ENCODE results near the gene PTH1R.

- TF ChIP-seq CTCF (IDR thresholded peaks at IDR 0.05), result no peak
- TF ChIP-seq POLR2AphosphoS5 (IDR thresholded peaks at IDR 0.05; ENCODE audit: low read depth, low read length), result no peak
- TF ChIP-seq, protein P1, sequence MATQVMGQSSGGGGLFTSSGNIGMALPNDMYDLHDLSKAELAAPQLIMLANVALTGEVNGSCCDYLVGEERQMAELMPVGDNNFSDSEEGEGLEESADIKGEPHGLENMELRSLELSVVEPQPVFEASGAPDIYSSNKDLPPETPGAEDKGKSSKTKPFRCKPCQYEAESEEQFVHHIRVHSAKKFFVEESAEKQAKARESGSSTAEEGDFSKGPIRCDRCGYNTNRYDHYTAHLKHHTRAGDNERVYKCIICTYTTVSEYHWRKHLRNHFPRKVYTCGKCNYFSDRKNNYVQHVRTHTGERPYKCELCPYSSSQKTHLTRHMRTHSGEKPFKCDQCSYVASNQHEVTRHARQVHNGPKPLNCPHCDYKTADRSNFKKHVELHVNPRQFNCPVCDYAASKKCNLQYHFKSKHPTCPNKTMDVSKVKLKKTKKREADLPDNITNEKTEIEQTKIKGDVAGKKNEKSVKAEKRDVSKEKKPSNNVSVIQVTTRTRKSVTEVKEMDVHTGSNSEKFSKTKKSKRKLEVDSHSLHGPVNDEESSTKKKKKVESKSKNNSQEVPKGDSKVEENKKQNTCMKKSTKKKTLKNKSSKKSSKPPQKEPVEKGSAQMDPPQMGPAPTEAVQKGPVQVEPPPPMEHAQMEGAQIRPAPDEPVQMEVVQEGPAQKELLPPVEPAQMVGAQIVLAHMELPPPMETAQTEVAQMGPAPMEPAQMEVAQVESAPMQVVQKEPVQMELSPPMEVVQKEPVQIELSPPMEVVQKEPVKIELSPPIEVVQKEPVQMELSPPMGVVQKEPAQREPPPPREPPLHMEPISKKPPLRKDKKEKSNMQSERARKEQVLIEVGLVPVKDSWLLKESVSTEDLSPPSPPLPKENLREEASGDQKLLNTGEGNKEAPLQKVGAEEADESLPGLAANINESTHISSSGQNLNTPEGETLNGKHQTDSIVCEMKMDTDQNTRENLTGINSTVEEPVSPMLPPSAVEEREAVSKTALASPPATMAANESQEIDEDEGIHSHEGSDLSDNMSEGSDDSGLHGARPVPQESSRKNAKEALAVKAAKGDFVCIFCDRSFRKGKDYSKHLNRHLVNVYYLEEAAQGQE (IDR thresholded peaks at IDR 0.05; ENCODE audit: insufficient read depth in 1 of 2, low read depth in 2 of 2, low read length in 1 of 2), result no peak
- TF ChIP-seq SIN3A (IDR thresholded peaks at IDR 0.05; ENCODE audit: borderline replicate concordance, insufficient read depth, low read depth, low read length), result no peak
- TF ChIP-seq TCF7L2 (IDR thresholded peaks at IDR 0.05; ENCODE audit: low read depth, low read length), result no peak
These were observed 28.3 kb downstream of the PTH1R start for GRCh38 chr3:46905661-46906451.

Measured in Panc1 (cell line).